ENCODE results near the gene UGCG.
"Not testable (repeated sequence)": the region's sequence is repeated elsewhere in the genome, so short reads cannot be mapped to it uniquely, and the experiment has no call there.

The UGCG gene

GRCh38 chr9:111891910-111892499 is 4.6 kb upstream of the UGCG start:
- no peak for FAIRE-seq

- no peak for FAIRE-seq
Observed at GRCh38 chr9:111896942-111897600, 457 bp downstream of the UGCG start.

GRCh38 chr9:111897601-111898137 is 1.1 kb downstream of the UGCG start:
- FAIRE-seq: no peak

GRCh38 chr9:111898331-111899096 is 1.9 kb downstream of the UGCG start:
- FAIRE-seq: no peak

GRCh38 chr9:111900151-111900857 is 3.7 kb downstream of the UGCG start:
- no peak for FAIRE-seq

GRCh38 chr9:111900858-111901612 is 4.4 kb downstream of the UGCG start:
- no peak for FAIRE-seq

- FAIRE-seq: no peak
Observed at GRCh38 chr9:111902391-111903139, 6.0 kb downstream of the UGCG start.

- not testable (repeated sequence) for FAIRE-seq
Observed at GRCh38 chr9:111903535-111903934, 6.9 kb downstream of the UGCG start.

- FAIRE-seq: no peak
Observed at GRCh38 chr9:111904026-111904425, 7.4 kb downstream of the UGCG start.

GRCh38 chr9:111904891-111905291 is 8.3 kb downstream of the UGCG start:
- no peak for FAIRE-seq

GRCh38 chr9:111907147-111907546 is 10.5 kb downstream of the UGCG start:
- no peak for FAIRE-seq

GRCh38 chr9:111909444-111909843 is 12.8 kb downstream of the UGCG start:
- FAIRE-seq: no peak

- no peak for FAIRE-seq
Observed at GRCh38 chr9:111910428-111910827, 13.8 kb downstream of the UGCG start.

- no peak for FAIRE-seq
Observed at GRCh38 chr9:111913159-111913558, 16.5 kb downstream of the UGCG start.

- no peak for FAIRE-seq
Observed at GRCh38 chr9:111914749-111915424, 18.3 kb downstream of the UGCG start.

- FAIRE-seq: no peak
Observed at GRCh38 chr9:111915425-111915758, 18.8 kb downstream of the UGCG start.

- FAIRE-seq: no peak
Observed at GRCh38 chr9:111916234-111916645, 19.6 kb downstream of the UGCG start.

GRCh38 chr9:111917201-111917600 is 20.6 kb downstream of the UGCG start:
- FAIRE-seq: no peak

- FAIRE-seq: no peak
Observed at GRCh38 chr9:111917980-111918379, 21.4 kb downstream of the UGCG start.

GRCh38 chr9:111919875-111920274 is 23.3 kb downstream of the UGCG start:
- FAIRE-seq: no peak

- FAIRE-seq: no peak
Observed at GRCh38 chr9:111920531-111920930, 23.9 kb downstream of the UGCG start.
